Measurements from ENCODE around the gene MAP3K12. TPM values are rescaled to one million over a fixed set of nuclear protein-coding genes. Genes with fewer than 3 reads are reported as not detected.

Gene MAP3K12
- total and polyA plus RNA-seq, 2 of the 8 experiments (the other 6 are each of a cell fraction or from before 2014, with no cell fraction given), result 23.4 to 42.7 TPM

DNA sequence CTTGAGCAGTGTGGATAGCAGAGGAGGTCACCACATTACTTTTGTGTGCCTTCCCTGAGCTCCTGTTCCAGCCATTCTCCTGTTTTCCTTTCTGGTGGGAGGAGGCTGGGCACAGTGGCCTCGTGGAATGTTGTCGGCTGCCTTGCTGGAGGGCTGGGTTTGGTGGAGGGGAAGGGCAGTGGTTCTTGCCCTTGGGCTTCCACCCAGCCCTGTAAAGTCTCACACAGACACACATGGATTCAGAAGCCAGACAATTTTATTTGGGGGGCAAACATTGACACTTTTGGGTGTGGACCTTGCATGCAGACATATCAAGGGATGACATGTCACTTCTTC lies 7.2 kb upstream of the MAP3K12 start:
- Histone ChIP-seq H3K9me3 (ENCODE audit: insufficient read depth in 2 of 2, low read depth in 1 of 2, low read length in 1 of 2) (no peaks in the 10 kb centered on the region), H3K4me1 (replicated peaks in 1 of 4; ENCODE audit: control insufficient read depth in 3 of 4, insufficient read depth in 4 of 4, low read length in 3 of 4) (peaks cover 0 to 9% (median 7%) of the 10 kb centered on the region in 4 experiments; a peak in 6 of 7 replicates), H2AFZ (ENCODE audit: low read length) (no peak overlapping the region), H3K27me3 (replicated peaks in 1 of 4; ENCODE audit: control insufficient read depth in 3 of 4, extremely low read depth in 1 of 4, insufficient read depth in 3 of 4, low read length in 3 of 4) (no peaks in the 10 kb centered on the region), H3K23ac (ENCODE audit: insufficient read length) (no peak overlapping the region), H3K23me2 (ENCODE audit: low read depth, low read length) (peaks cover 5% of the 10 kb centered on the region), H3K9ac (replicated peaks in 1 of 4; ENCODE audit: extremely low read depth in 1 of 4, low read depth in 3 of 4, low read length in 3 of 4) (no peak overlapping the region), H4K91ac (replicated peaks; ENCODE audit: insufficient read length, low read length) (no peak overlapping the region), H3K56ac (replicated peaks; ENCODE audit: insufficient read length, low read depth, low read length) (no peak overlapping the region), H3K79me1 (ENCODE audit: low read depth, low read length) (peaks cover 8% of the 10 kb centered on the region), H2BK5ac (ENCODE audit: low read depth, low read length) (no peak overlapping the region), H3K14ac (ENCODE audit: insufficient read length) (no peak overlapping the region), H3K27ac (ENCODE audit: low read depth, low read length) (no peak overlapping the region), H4K8ac (ENCODE audit: extremely low read depth, insufficient read depth, low read length) (no peak overlapping the region), H3K4me2 (ENCODE audit: insufficient read depth in 1 of 2, low read depth in 2 of 2, low read length in 2 of 2) (no peak overlapping the region), H2BK20ac (ENCODE audit: low read length) (no peak overlapping the region), H2BK15ac (ENCODE audit: low read length) (no peak overlapping the region), H2BK120ac (replicated peaks; ENCODE audit: low read depth, low read length) (no peak overlapping the region), H3K79me2 (ENCODE audit: control insufficient read depth in 1 of 2, insufficient read depth in 2 of 2, low read length in 2 of 2) (peaks cover 0 to 12% of the 10 kb centered on the region in 2 experiments; a peak in 2 of 4 replicates), H2AK5ac (ENCODE audit: low read depth, low read length) (no peak overlapping the region), H4K5ac (ENCODE audit: insufficient read length, low read depth, low read length) (no peak overlapping the region), H3K4ac (replicated peaks; ENCODE audit: insufficient read length, low read depth, low read length) (no peak overlapping the region), H3K18ac (ENCODE audit: extremely low read depth, low read length) (no peak overlapping the region), H4K20me1 (replicated peaks in 1 of 2; ENCODE audit: control insufficient read depth in 1 of 2, insufficient read depth in 2 of 2, low read length in 2 of 2) (peaks cover 0 to 4% of the 10 kb centered on the region in 2 experiments), H3K4me3 (ENCODE audit: extremely low read depth in 1 of 4, insufficient read depth in 2 of 4, low read depth in 3 of 4, low read length in 4 of 4) (no peak overlapping the region), H3K36me3 (ENCODE audit: control insufficient read depth in 2 of 4, insufficient read depth in 4 of 4, low read length in 3 of 4) (peaks cover 9 to 23% (median 14%) of the 10 kb centered on the region in 4 experiments; a peak in 7 of 8 replicates), H2BK12ac (ENCODE audit: low read depth, low read length) (no peak overlapping the region)
- FAIRE-seq (no peak), DNase-seq (ENCODE audit: low read depth in 1 of 2, low spot score in 2 of 2) (no peak)
- POLR2A ChIA-PET (ENCODE audit: partially characterized antibody), result interaction anchor here (2.0 to 67.0 kb wide), 2 partner anchors 9 to 38 kb away, joined by 10 to 3397 read pairs; partner anchors contain the start of genes PCBP2 and PRR13
- no peak for TF ChIP-seq EP300 (IDR thresholded peaks at IDR 0.05; ENCODE audit: borderline replicate concordance in 1 of 2, low read depth in 2 of 2, low read length in 2 of 2)
- no peak for TF ChIP-seq RBBP5 (IDR thresholded peaks at IDR 0.05; ENCODE audit: borderline replicate concordance, low read depth, low read length)
- TF ChIP-seq SP4 (IDR thresholded peaks at IDR 0.05; ENCODE audit: low read length), result no peak
- 96% methylated on average over 2 of the region's 2 CpGs; no CpG with 5 or more reads in 1 of the 2 experiments for WGBS, 2 experiments (ENCODE audit: extremely low coverage in 1 of 2, insufficient coverage in 1 of 2, insufficient read length in 1 of 2, insufficient replicate concordance in 2 of 2, low coverage in 1 of 2, low lambda C conversion rate in 2 of 2, missing lambda C conversion rate in 1 of 2)
- CTCF ChIA-PET (ENCODE audit: partially characterized antibody), result interaction anchor here (1.2 to 3.9 kb wide), 4 partner anchors 13 to 185 kb away, joined by 3 to 10 read pairs (median 6); partner anchors contain the start of gene AAAS
